Activated T-helper 1 cell treated with Interleukin-2 at 50 U/mL for 16 hours (primary cell): ENCODE measurements around the gene ADGRD1.

Experiments used
- DNase-seq: peaks from one replicate; pipeline ENCODE4 v3.0.0-alpha.2; 2020; ENCODE audit warnings: low read depth

The ADGRD1 gene

DNA sequence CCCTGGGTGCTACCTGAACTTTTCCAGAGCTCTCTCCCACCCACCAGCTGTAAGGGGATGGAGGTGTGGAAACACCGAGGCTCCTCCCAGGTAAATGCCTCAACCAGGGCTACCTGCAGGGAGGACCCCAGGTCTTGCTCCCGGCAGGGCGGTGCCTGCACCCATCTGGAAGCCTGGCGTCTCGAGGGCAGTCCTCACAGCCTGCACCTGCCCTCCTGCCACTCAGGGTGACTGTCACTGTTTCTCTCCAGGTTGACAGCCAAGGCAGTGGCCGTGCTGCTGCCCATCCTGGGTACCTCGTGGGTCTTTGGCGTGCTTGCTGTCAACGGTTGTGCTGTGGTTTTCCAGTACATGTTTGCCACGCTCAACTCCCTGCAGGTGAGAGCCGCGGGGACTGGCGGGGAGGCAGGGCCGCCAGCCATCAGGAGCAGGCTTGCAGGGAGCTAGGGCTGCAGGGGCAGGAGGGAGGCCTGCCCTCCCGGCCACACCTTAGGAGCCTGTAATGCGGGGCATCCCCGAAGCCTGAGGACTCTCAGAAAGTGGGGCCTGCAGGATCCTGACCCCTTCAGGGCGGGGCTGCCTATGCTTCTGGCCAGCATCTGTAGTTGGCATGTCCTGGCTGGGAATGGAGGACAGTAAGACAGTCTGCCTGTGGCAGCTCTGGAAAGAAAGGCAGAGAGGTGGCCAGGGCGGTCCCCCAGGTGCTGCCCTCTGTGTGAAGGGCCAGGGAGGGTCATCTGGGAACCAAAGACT, 182.3 kb downstream of the ADGRD1 start:
- DNase-seq: no peak

DNA sequence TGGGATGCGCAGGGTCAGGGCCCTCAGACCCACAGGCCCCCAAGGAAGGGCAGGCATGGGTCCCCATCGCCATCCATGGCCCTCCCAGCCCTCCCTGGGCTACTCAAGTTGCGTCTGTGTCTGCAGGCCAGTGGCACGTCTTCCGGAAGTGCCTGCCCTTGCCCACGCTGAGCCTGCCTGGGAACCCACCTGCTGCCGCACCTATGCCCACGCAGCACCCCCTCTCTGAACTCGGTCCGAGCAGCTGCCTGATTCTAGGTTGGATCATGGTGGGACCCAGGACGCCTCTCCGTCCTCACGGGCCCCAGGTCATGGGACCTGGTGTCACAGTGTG, 182.8 kb downstream of the ADGRD1 start:
- no peak for DNase-seq

GRCh38 chr12:131137009-131137835, 183.5 kb downstream of the ADGRD1 start:
- no peak for DNase-seq

DNA sequence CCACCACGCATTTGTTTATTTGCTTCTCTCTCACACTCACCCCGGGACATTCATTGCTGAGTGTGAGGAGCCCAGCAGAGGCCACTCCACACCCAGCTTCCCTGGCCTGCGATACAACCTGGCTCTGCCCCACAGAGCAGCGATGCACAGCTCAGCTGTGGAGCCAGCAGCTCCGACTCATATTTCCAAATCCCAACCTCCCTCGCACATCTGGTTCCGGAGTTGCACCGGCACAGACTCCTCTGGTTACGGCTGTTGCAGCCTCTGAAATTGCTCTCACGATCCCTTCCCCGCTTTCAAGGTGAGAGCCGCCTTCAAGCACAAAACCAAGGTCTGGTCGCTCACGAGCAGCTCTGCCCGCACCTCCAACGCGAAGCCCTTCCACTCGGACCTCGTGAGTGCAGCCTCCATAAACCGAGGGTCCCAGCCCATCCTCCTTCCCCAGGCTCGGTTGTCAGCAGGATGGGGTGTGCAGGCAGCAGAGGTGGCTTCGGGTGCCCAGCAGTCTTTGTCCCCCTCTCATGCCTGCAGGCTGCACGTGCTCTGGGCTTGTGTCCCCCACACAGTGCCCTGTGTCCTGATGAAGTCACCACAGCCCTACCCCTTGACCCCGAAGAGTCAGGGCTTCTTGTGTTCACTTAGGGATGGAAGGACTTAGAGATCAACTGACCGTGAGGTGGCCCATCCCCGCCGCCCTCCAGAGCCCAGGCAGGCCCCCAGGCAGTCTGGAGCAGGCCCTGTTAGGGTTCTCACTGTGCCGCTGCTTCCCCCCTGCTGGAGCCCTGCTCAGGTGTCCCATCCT, 184.3 kb downstream of the ADGRD1 start:
- DNase-seq: no peak

GRCh38 chr12:131138638-131139362, 185.1 kb downstream of the ADGRD1 start:
- no peak for DNase-seq

- no peak for DNase-seq
These were observed 185.8 kb downstream of the ADGRD1 start for GRCh38 chr12:131139363-131140068.

DNA sequence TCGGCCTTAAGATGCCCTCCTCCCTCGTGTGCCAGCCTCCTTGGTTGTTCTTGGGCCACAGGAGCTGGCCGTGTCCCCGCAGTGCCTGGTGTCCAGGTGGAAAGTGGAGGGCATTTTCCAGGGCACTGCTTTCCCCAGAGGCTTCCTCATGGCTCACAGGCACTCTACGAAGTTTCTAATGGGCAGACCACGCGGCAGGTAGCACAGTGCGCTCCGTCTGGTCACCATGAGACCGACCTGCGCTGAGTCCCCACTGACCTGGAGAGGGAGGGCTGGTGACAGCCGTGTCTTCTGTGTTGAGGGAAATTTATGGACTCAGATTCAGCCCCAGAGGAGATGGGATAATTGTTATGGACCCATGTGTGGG, 186.3 kb downstream of the ADGRD1 start:
- DNase-seq: no peak

DNA sequence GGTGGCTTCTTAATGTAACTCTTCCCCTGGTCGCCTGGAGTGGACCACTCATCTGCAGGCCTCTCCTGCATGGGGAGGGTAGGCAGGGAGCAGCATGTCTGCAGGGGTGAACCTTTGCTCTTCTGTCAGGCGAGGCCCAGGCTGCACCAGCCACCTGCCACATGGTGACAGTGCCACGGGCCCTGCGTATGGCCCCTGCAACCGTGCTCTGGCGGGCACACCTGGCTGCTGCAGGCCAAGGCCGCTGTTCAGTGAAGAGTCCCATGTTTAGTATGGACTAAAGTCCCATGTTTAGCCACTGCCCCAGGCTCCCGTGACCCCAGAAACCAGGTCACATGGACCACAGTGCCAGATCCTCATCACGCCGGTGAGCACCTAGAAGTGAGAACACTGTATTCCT, 187.0 kb downstream of the ADGRD1 start:
- no peak for DNase-seq

DNA sequence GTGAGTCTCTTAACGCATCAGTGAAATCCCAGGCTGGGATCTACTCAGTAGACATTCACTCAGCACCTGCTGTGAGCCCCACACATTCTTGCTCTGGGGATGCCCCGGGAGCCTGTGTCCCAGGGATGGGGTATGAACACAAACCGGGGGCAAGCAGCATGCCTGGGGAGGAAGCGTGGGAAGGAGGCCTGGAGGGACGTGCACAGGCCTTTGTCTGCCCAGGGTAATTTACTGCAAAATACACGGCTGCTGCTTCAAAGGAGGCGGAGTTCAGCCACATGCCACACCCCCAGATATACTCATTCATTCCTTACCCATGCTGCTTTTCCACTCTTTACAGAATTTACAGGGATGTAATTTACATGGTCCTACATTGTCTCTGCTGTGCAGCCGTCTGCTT, 187.8 kb downstream of the ADGRD1 start:
- DNase-seq: no peak

DNA sequence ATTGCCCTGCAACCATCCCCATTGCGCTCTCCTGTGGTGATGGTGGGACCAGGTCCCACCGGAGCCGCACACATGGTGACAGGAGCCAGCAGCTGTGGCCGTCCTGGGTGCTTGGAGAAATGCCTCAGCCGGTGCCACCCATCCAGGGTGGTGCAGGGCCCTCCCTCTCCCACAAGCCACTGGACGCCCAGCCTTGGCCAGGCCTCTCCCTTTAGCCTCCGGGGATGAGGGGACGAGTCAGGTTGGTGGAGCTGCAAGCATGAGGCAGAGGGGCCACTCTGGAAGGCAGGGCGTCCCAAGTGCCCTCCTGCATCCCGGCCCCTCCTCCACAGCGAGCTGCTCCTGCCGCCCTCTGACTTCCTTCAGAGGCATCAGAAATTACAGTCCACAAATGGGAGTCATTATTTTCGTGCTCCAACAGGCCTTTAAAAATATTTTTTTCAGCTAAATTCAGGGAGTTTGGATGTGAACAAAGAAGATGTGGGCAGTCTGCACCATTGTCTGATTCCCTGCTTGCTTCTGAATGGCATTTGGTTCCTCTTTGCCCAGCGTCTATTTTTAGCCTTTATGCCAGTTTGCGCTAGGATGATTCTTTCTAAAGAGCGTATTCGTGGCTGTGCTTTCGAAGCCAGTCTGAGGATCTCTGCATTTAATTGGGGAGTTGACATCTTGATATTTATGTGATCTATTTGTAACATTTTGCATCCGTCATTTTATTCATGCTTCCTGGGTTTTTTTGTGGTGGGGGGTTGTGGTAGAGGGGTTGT, 189.4 kb downstream of the ADGRD1 start:
- DNase-seq: no peak

GRCh38 chr12:131146173-131146675, 192.5 kb downstream of the ADGRD1 start:
- DNase-seq: no peak

DNA sequence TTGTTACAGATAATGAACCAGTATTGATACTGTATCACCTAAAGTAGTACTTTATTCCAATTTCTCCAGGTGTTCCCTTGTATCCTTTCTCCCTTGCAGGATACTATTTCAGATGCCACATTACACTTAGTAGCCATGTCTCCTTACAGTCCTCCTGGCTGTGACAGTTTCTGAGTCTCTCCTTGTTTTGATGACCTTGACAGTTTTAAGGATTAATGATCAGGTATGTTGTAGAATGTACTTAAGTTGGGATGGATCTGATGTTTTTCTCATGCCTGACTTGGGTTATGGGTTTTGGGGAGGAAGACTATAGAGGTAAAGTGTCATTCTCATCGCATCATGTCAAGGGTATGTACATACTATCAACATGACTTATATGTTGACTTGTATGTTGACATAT, 193.6 kb downstream of the ADGRD1 start:
- DNase-seq: no peak

- DNase-seq: no peak
These were observed 194.2 kb downstream of the ADGRD1 start for GRCh38 chr12:131147894-131148293.

GRCh38 chr12:131151558-131152345, 198.0 kb downstream of the ADGRD1 start:
- DNase-seq: no peak

GRCh38 chr12:131152587-131152986, 198.9 kb downstream of the ADGRD1 start:
- DNase-seq: no peak

GRCh38 chr12:131153016-131153415, 199.3 kb downstream of the ADGRD1 start:
- no peak for DNase-seq

DNA sequence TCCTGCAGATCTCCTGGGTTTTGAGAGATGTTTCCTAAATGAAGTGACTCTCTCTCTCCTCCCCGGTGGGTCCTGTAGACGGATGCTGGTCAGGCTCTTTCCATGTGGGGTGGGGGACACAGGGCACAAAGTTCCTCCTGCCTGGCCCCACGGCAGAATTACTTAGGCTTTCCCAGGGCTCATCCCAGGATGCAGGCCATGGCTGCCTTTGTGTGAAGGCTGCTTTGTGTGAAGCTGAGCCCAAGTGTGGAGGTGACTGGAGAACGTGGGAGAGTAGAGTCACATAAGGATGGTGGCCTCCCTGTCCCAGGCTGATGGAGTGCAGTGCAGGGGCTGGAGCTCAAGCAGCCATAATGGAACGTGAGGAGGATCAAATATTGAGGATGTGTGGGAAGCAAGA, 200.2 kb downstream of the ADGRD1 start:
- no peak for DNase-seq

DNA sequence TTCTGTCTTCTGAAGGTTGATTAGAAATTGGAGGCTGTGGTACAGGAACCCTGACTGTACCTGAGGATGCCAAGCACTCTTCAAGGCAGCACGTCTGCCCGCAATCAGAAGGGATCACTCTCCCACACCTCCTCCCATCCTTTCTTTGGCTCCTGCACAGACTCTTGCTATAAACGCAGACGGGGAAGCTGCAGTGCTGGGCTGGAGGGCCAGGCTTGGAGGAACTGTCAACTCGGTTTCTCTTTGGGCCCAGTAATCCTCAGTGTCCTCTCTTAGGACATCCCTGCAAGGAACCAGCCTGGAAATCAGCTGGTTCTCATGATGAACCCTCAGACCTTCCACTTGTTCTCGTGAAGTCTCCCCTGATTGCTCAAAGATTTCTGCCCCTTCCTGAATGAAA, 201.4 kb downstream of the ADGRD1 start:
- DNase-seq: no peak

DNA sequence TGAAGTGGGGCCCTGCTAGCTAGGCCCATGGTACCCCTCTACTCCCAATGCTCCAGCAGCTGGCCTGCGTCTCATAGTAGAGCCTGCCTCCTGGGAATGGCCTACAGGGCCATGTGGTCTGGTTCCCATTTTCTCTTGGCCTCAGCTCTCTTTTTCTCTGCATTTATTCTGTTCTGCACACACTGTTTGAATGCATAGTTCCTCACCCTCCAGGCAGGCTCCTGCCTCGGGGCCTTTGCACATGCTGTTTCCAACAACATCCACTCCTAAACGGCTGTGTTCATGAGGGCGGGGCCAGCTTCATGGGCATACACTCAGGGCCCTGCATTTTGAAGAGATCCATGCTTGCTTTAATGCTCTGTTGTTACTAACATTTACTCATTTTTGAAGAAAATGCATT, 204.0 kb downstream of the ADGRD1 start:
- no peak for DNase-seq

GRCh38 chr12:131159660-131160059, 206.0 kb downstream of the ADGRD1 start:
- DNase-seq: no peak
